COLO829 (cell line): Measurements from ENCODE around the gene EIF2AK3.
"Not testable (repeated sequence)": the region's sequence is repeated elsewhere in the genome, so short reads cannot be mapped to it uniquely, and the experiment has no call there.

Source experiments
- DNase-seq: peaks from one replicate; pipeline ENCODE4 v3.0.0; 2012; ENCODE audit warnings: low spot score

Gene EIF2AK3

GRCh38 chr2:88627055-88627855 lies at the start of gene EIF2AK3:
TSS of gene EIF2AK3 (minus strand) at chr2:88627464. CDS start at chr2:88627274, 190 bp downstream.
- peak; percentile 95 for DNase-seq

GRCh38 chr2:88673363-88673762 lies 46.1 kb upstream of the EIF2AK3 start:
- DNase-seq: no peak

- peak; percentile 79 for DNase-seq
These were observed 44.6 kb upstream of the EIF2AK3 start for GRCh38 chr2:88671786-88672427.

DNA sequence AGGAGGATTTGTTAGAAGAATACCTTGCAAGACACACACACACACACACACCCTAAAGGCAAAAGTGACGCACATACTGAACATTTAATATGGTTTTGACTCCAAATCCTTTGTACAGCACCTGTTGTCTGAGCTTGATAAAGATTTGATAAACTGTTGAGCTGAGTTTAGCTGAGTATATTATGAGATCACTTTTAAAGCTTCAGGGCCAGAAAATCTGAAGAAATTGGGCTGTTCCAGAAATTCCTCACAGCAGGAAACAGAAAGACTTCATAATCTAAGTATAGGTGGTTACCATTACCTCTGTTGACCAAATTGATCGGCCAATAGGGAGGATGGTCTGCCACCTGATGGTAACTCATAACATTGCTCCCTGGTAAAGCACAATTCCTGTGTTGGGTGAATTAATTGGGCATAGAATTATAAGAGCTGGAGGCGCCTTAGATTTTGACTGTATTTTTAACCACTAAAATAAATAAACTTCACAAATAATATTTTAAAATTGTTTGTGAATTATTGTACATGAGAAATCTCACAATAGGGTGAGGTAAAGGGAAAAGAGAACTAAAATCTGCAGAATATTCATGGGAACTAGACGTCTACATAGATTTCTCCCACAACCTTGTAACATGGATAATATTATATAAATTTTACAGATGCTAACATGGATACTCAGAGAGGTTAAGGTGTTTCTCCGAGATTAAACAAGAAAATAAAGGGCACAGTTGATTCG lies 42.4 kb upstream of the EIF2AK3 start:
- peak; percentile 66 for DNase-seq

- no peak for DNase-seq
These were observed 41.6 kb upstream of the EIF2AK3 start for GRCh38 chr2:88668862-88669261.

- DNase-seq: no peak
These were observed 40.0 kb upstream of the EIF2AK3 start for GRCh38 chr2:88667219-88667618.

DNA sequence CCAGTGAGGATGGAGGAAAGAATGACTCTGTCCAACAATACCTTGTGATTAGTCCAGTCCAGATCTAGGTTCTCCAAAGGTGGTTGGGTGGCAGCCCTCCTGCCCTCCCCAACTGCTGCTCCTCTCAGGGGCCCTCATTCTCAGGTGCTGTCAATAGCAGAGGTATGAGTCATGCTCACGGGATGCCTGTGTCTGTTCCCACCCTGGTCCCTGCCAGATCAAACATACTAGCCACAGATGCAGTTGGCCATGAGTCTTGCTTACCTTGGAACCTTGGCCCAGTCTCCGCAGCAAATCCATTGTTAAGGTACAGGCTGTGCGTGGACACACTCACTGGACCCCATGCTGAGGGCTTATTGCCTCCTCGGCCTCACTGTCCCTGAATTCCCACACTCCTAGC lies 39.3 kb upstream of the EIF2AK3 start:
- DNase-seq: no peak

DNA sequence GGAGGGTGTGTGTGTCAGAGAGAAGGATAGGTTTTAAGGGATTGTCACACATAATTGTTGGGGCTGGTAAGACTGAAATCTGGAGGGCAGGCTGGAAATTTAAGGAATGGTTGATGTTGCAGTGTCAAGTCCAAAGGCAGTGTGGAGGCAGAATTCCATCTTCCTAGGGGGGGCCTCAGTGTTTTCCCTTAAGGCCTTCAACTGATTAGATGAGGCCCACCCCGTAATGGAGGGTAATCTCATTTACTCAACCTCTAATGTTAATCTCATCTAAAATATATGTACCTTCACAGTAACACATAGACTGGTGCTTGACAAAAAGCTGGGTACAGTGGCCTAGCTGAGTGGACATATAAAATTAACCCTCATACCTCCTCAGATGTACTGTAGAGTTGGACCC lies 33.4 kb upstream of the EIF2AK3 start:
- no peak for DNase-seq

- peak; percentile 53 for DNase-seq
These were observed 32.3 kb upstream of the EIF2AK3 start for GRCh38 chr2:88659538-88659915.

GRCh38 chr2:88658881-88659537 lies 31.7 kb upstream of the EIF2AK3 start:
- DNase-seq: no peak

- DNase-seq: no peak
These were observed 31.1 kb upstream of the EIF2AK3 start for GRCh38 chr2:88658326-88658725.

DNA sequence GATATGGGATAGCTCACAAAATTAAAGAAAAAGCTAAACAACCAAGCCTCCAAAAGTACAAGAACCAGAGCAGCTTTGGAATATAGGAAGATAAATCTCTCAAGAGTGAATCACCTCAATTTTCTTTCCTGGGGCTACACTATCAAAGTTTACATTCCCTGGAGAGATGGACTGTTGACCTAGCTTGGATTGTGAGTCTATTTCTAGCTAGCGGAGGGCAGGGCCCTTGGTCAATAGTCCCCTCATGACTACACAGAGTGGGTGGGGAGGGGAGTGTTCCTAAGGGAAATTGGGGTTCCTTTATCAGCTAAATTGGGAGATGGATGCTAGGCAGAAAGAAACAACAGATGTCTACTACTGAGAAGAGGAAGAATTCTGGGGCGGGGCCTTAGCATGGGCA lies 29.9 kb upstream of the EIF2AK3 start:
- no peak for DNase-seq

DNA sequence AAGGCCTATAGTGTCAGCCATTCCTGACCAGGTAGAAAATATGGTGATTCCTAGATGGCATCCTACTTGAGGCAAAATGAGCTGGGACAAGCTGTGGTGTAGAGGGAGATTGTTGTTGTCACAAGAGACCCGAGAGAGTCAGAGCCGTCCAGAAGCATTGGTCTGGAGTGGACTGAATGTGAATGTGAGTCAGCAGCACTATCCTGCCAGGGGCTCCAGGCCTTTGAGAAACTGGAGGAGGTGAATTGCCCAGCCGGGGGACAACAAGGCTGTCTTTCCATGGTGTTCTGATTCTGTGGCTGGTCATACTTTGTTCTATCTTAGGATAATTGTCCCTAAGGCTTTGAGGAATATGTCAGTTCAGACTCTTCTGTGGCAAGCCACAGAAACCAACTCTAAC lies 29.4 kb upstream of the EIF2AK3 start:
- DNase-seq: no peak

DNA sequence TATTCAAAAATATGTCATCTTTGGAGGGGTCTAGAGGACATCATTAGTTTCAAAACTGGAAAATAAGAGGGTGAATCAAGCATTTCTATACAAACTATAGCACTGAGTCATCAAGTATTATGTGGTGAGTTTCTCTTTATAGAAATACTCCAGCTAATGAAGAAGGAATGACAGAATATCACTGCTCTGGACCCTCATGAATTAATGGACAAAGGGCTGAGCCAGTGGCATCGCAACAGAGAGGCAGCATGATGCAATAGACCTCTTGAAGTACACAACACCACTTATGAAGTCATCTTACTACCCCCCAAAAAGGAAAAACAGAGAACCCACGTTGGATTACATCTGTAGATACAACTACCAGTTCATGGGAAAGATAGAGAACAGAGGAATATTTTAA lies 27.4 kb upstream of the EIF2AK3 start:
- no peak for DNase-seq

DNA sequence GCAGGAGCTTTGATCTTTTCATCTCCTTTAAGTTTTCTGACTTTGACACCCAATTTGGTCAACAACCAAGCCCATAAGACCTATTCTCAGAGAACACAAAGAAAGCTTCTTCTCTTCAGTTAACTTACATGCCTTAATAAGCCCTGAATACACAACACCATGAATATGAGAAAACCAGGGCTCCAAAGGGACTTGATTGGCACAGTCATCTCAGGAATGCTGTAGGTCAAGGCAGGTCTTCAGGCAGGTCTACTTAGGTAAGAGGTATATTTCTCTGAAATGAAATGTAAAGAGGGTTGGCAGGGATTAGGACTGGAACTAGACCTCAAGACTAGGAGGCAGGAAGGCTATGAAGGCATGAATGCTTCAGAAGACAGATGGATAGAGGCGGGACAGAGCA lies 24.4 kb upstream of the EIF2AK3 start:
- no peak for DNase-seq

- not testable (repeated sequence) for DNase-seq
These were observed 18.1 kb upstream of the EIF2AK3 start for GRCh38 chr2:88645291-88645882.

DNA sequence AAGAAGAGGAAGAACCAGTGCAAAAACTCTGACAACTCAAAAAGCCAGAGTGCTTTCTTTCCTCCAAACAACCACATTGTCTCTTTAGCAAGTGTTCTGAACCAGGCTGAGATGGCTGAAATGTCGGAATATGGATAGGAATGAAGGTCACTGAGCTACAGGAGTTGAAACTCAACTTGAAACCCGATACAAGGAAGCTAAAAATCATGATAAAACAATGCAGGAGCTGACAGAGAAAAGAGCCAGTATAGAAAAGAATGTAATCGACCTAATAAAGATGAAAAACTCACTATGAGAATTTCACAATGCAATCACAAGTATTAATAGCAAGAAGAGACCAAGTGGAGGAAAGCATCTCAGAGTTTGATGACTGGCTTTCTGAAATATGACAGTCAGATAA lies 15.0 kb upstream of the EIF2AK3 start:
- no peak for DNase-seq

DNA sequence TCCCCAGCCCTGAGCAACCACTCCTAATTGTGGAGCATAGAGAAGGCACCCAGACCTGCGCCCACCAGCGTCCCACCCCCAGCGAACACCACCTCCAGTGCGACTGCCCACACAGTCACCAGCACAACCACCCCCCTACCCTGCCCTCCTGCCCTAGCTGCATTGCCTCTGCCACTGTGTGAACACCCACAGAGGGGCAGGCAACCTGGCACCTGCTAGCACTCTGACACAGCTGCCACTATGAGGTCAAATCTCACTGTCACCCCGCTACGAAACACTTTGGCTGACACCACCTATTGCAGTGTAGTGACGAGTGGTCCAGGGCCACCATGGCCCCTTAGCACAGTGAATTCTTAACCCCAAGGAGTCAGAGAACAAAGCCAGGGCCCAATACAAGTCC lies 14.1 kb upstream of the EIF2AK3 start:
- DNase-seq: no peak

GRCh38 chr2:88639865-88640264 lies 12.6 kb upstream of the EIF2AK3 start:
- DNase-seq: no peak

GRCh38 chr2:88638743-88639142 lies 11.5 kb upstream of the EIF2AK3 start:
- DNase-seq: no peak

DNA sequence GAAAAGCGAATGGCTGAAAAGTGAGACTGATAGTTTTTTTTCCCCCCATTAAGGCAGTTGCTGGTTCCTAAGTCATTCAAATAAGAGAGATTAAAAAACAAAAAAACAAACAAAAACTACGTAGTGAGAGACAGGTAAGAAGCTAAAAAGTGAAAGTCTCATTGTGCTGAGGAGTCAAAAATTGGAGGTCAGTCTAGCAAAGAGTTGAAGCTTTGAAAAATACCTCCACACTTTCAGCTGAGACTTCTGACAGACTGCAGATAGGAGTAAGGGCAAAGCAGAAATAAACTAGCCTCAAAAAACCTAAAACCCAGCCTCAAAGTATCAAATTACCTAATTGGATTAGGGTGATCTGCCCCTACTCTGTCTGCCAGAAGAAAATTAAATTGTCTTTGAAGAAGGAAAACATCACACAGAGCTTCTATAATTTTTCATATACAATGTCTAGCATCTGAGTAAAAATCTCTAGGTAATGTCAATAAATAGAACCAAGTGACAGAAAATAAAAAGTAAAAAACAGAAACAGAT lies 10.9 kb upstream of the EIF2AK3 start:
- DNase-seq: no peak

- DNase-seq: no peak
These were observed 10.2 kb upstream of the EIF2AK3 start for GRCh38 chr2:88637464-88637863.
